Stimulated activated CD8-positive, alpha-beta memory T cell treated with anti-CD3 and anti-CD28 coated beads, Interleukin-4, amount 100 ng/mL, for 1 hour (primary cell): ENCODE measurements around the gene IFIH1.

ENCODE experiments used
- DNase-seq, 2 donors: peaks; one replicate each; pipeline ENCODE4 v3.0.0-alpha.2; 2020; ENCODE audit warnings: low read depth in 2 of 2, low spot score in 1 of 2

Gene IFIH1

DNA sequence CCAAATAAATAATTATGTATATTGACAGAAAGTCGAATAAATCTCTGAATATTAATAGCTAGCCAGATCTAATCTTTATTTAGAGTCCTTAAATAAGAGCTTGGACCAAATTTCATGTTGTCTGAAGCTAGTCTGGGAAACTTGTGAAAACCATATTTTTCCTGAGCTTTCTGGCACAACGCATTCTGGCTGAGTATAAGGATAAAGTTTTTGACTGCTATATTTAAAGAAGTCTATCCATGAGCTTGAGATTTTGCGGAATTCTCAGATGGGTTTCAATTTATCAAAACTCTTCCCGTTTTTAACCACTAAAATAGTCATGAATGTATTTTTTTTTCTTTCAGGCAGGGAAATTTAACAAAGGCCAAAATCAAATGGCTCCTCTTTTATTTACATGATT, 99.1 kb downstream of the IFIH1 start:
- DNase-seq: no peak

DNA sequence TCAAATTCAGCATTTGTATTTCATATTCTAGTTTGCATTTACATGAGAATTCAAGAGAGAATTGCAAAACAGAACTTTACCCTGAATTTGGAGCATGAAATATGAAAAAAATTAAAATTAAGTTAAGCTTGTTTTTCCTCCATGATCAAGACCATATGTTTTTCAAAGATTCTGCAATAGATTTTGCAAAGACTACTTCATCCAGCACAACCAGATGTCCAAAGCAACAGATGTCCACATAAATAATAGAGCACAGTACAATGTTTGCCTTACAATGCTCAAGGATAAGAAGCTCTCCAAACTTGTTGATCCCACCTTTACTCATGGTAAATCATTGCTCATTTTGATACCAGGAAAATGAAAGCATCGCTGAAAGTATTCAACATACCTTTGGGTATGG, 100.9 kb downstream of the IFIH1 start:
- DNase-seq: no peak
